ENCODE results near the gene P3H1.
A peak's percentile ranks its signal among the peaks of the same experiment; 100 is the strongest.
"Not testable (repeated sequence)": the region's sequence is repeated elsewhere in the genome, so short reads cannot be mapped to it uniquely, and the experiment has no call there.

Gene P3H1

GRCh38 chr1:42766741-42767509 is at the start of gene P3H1, which contains the start of gene C1orf50:
Gene P3H1 (minus strand): TSS chr1:42767028. CDS start chr1:42766971, 57 bp downstream.
Gene C1orf50 (plus strand): TSS chr1:42767249. CDS start chr1:42767312, 63 bp downstream.
- peak; percentile 99 for DNase-seq

- DNase-seq = peak; percentile 9
Observed at GRCh38 chr1:42815941-42816584, 49.2 kb upstream of the P3H1 start.

DNA sequence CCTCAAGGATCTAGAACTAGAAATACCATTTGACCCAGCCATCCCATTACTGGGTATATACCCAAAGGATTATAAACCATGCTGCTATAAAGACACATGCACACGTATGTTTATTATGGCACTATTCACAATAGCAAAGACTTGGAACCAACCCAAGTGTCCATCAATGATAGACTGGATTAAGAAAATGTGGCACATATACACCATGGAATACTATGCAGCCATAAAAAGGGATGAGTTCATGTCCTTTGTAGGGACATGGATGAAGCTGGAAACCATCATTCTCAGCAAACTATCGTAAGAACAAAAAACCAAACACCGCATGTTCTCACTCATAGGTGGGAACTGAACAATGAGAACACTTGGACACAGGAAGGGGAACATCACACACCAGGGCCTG is 48.0 kb upstream of the P3H1 start:
- not testable (repeated sequence) for DNase-seq

- no peak for DNase-seq
Observed at GRCh38 chr1:42807056-42807668, 40.3 kb upstream of the P3H1 start.

DNA sequence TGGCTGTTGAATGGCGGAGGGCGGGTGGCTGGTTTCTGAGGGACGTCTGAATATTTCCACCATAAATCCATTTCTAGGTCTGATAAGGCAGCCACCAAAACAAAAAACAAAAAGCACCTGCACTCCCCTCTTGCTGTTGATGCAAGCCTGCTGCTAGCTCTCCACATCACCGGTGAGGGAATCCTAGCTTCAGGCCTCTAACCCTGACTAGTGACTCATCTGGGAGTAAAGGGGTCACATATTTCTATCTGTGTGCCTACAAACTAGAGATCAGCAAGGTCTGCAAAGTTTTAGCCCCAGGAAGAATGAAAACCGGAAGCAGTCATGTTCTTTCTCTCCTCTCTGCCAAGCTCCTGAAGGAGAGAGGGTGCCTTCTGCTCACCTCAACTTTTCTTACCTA is 39.8 kb upstream of the P3H1 start:
- DNase-seq = no peak

GRCh38 chr1:42806171-42806570 is 39.3 kb upstream of the P3H1 start:
- DNase-seq = no peak

DNA sequence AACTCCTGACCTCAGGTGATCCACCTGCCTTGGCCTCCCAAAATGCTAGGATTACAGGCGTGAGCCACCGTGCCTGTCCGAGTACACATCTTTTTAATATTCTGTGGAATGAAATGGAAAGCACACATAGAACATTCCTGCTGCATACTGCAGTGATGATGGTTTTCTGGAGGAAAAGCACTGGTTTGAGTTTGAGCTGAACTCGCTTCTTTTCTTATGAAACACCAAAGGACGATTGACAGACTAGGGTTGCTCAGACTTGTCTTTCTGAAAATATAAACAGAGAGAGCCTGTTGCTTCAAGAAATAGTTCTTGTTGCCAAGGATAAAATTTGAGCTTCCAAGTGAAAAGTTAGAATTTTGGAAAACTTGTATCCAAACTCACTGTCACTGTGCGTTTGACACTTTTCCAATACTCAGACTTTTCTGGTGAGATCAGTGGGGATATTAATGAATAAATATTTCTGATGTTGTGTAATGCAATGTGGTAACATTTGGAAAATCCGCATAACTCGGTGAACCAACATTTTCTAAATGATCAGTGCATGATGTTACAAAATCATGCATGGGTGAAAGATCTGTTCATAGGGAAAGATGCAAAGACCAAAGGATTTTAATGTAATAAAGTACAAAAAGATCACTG is 35.1 kb upstream of the P3H1 start:
- peak; percentile 57 for DNase-seq

- no peak for DNase-seq
Observed at GRCh38 chr1:42797979-42798378, 31.2 kb upstream of the P3H1 start.

- no peak for DNase-seq
Observed at GRCh38 chr1:42797414-42797813, 30.6 kb upstream of the P3H1 start.

- no peak for DNase-seq
Observed at GRCh38 chr1:42793824-42794223, 27.0 kb upstream of the P3H1 start.

DNA sequence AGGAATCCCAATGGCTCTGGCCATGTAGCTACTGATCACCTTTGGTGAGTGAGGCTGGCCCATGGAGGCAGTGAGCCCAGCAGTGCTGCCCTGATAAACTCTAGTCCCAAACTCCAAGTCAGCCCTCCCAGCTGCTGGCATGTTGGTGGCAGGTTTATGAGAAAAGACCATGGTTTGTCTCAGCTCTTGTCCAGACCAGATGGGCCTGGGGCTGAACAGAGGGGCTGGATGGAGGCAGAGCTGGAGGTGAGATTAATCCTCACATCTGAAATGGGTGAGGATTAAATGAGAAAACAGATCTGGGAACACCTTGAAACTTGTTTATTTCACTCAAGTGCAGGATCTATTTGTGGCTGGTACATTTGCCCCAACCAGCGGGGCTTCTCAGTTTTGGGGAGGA is 21.2 kb upstream of the P3H1 start:
- no peak for DNase-seq

GRCh38 chr1:42786097-42786496 is 19.3 kb upstream of the P3H1 start:
- no peak for DNase-seq

DNA sequence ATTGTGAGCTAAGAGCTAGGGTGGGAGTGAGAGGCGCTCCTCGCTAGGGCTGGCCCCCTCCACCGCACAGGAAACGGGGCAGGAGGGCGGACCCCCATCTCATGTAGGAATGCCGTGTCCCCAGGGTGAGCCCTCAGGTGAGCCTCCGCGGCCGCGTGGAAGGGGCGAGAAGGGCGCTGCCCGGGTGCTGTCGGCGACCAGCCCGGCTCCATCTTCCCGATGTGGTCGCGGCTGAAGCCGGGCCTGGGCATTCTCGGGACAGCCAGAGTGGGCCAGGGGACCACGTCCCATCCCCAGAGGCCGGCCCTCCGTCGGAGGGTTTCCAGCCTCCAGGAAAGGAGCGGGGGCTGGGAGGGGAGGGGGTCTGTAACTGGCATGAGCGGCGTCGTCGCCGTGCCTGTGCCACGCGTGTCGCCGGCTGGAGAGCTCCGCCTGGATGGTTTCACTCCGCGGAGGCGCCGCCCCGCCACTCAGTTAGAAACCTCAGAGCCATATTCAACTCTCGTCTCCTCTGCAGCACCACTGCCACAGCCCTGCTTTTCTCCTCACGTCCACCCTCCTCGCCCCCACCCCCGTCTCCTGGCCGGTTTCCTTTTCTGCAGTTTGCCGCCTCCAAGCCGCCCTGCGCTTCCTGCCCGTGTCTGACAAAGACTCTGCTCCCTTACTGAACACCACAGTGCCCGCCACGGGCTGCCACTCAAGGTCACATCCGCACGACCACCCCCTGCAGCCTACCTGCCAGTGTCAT is 18.3 kb upstream of the P3H1 start, which contains the start of gene TMEM269:
TMEM269 (plus strand) TSS at position 46 of the 748 bp plus-strand sequence. CDS start 4,903 bp downstream, outside the sequence.
- DNase-seq = peak; percentile 7

- DNase-seq = no peak
Observed at GRCh38 chr1:42784547-42784945, 17.7 kb upstream of the P3H1 start.

DNA sequence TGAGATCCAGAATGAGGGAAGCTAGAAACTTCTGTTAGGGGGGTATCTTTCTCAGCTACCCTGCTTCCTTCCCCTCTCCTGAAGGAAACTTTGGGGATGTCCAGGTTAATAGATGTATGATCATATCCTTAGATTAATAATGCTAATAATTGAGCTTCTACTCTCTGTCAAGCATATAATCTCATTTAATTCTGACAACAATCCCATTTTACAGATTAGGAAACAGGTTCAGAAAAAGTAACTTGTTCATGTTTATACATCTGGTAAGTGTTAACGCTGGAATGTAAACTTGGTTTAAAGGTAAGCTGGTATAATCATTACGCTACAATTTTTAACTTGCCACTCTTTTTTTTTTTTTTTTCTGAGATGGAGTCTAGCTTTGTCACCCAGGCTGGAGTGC is 16.3 kb upstream of the P3H1 start:
- no peak for DNase-seq

DNA sequence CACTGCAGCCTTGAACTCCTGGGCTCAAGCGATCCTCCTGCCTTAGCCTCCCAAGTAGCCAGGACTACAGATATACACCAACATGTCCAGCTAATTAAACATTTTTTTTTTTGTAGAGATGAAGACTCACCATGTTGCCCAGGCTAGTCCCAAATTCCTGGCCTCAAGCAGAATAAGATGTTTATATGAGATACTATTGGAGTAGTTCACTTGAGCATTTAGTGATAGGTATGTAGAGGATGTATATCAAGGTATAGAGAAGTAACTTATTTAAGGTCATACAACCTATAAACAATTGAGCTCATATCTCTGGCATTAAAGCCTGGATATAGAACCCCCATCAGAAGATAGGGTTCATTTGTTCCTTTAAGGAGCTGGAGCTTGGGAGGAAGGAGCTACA is 13.3 kb upstream of the P3H1 start:
- DNase-seq = no peak

DNA sequence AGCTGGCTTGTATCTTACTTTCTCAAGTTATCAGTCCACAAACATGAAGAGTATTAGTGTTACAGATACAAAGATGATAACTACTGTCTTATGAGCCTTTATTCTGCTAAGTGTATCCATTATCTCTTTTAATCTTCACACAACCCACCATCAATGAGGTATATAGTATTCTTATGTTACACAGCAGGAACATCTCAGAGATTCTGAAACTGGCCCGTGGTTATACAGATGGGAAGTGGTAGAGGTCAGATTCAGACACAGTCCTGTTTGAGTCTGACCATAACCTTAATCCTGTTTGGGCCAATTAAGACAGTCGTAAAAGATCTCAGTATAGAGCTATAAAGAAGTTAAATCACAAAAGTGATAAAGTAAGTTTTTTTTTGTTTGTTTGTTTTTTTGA is 12.9 kb upstream of the P3H1 start:
- DNase-seq = no peak

DNA sequence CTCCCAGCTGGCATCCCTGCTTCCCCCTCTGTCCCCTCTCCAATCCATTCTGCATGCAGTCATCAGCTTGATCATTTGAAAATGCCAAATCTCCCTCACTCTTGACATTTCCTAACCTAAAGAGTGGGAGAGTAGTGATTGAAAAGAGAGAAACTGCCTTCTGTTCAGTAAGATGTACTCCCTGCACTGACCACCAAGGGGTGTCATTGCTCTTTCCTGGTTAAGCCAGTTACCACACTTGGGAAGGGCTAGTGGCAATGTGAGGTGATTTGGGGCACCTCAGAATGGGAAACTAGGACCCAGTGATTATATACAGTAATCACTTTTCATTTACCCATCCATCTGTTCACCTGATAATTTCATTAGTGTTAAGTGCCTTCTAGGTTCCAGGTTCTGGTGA is 11.0 kb upstream of the P3H1 start:
- peak; percentile 29 for DNase-seq

GRCh38 chr1:42776502-42776901 is 9.7 kb upstream of the P3H1 start:
- DNase-seq = no peak

DNA sequence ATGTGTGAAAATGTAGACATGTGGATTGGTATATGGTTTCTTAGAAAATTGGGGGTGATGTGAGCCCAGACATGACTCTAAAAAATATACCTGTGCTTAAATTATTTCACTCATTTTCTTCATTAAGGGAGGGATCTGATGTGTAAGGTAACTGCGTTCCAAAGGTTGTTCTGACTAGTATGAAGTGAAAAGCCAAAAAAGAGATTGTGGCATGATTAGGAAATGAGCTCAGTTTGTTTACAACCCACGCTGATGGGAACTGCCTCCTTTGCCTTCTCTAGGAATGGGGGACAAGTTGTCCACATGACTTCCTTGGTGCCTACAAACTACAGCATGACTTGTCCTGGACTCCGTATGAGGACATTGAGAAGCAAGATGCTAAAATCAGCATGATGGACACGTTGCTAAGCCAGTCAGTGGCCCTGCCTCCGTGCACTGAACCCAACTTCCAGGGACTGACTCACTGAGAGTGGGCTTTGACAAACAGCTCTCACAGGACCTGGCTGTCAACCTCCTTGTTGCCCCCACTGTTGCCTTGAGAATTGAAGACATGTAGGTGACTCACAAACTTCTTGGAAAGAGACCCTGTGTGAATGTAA is 8.2 kb upstream of the P3H1 start:
- DNase-seq = no peak

DNA sequence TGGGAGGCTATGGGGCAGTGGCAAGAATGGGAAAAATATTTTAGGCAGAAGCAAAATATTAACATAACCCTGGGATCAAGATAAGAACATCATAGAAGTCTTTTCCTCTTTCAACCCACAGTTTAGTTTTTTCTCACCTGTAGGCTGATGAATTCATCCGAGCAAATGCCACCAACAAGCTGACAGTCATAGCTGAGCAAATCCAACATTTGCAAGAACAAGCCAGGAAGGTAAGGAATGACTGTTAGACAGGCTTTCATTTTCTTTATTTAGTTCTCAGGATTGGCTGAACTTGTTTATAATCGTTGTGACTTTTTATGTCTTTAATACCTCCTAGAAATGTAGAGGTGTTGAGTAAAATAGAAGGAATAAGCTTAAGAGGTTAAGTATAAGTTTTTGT is 6.6 kb upstream of the P3H1 start:
- no peak for DNase-seq

DNA sequence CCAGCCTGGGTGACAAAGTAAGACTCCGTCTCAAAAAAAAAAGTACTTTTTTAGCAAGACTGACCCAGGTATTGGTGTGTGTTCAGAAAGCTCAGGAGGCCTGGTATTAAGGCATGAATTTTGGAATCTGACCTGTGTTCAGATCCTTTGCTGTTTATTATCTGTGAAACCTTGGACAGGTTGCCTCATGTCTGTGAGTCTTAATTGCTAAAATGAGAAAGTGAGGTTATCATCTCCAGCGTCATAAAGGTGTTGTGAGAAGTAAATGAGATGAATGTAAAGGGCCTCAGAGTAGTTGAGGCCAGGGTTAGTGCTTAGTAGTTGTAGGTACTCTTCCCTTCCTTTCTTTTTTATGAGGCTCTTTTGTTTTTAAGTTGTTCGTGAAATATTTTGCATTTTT is 3.0 kb upstream of the P3H1 start:
- no peak for DNase-seq
